Brain microvascular endothelial cell (primary cell): ENCODE results near the gene SNTG2.

Source experiments
- DNase-seq: peaks from one replicate; pipeline ENCODE4 v3.0.0-alpha.2; 2020
- H3K27ac ChIP-seq: fragments of 250-450 bp; sonication (Bioruptor Pico); 2 replicates; pipeline ENCODE4 v1.5.1; 2020; ENCODE audit warnings: mild to moderate bottlenecking, moderate library complexity
- H3K27me3 ChIP-seq: fragments of 250-450 bp; sonication (Bioruptor Pico); replicated peaks from 2 replicates; pipeline ENCODE4 v1.5.1; 2020; ENCODE audit warnings: mild to moderate bottlenecking
- H3K36me3 ChIP-seq: fragments of 250-450 bp; sonication (Bioruptor Pico); replicated peaks from 2 replicates; pipeline ENCODE4 v1.5.1; 2020; ENCODE audit warnings: mild to moderate bottlenecking
- H3K4me3 ChIP-seq: 2 replicates; pipeline ENCODE4 v1.5.1; 2011; ENCODE audit warnings: low read depth, mild to moderate bottlenecking, control low read depth, low read length, moderate library complexity
- in situ Hi-C: cut with HindIII; loops from 2 replicates; pipeline ENCODE4 v1.10.0; 2017; ENCODE audit warnings: low sequenced_read_pairs, low pct_ligation_motif_present
- TF ChIP-seq, protein P1 (sequence below): IDR thresholded peaks from 2 replicates; pipeline ENCODE4 v1.5.1; 2011; ENCODE audit warnings: low read depth, mild to moderate bottlenecking, moderate library complexity, low read length, control low read depth, inconsistent platforms; ENCODE audit errors: missing control alignments

SNTG2 gene

GRCh38 chr2:1348789-1349188, 398.1 kb downstream of the SNTG2 start:
- in situ Hi-C loops = no loop called here
- no peak overlapping the region for H3K4me3 ChIP-seq
- no peaks in the 10 kb centered on the region for H3K36me3 ChIP-seq
- TF ChIP-seq, protein P1, sequence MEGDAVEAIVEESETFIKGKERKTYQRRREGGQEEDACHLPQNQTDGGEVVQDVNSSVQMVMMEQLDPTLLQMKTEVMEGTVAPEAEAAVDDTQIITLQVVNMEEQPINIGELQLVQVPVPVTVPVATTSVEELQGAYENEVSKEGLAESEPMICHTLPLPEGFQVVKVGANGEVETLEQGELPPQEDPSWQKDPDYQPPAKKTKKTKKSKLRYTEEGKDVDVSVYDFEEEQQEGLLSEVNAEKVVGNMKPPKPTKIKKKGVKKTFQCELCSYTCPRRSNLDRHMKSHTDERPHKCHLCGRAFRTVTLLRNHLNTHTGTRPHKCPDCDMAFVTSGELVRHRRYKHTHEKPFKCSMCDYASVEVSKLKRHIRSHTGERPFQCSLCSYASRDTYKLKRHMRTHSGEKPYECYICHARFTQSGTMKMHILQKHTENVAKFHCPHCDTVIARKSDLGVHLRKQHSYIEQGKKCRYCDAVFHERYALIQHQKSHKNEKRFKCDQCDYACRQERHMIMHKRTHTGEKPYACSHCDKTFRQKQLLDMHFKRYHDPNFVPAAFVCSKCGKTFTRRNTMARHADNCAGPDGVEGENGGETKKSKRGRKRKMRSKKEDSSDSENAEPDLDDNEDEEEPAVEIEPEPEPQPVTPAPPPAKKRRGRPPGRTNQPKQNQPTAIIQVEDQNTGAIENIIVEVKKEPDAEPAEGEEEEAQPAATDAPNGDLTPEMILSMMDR = no peak
- no peaks in the 10 kb centered on the region for H3K27me3 ChIP-seq
- no peak overlapping the region for H3K27ac ChIP-seq
- no peak for DNase-seq

DNA sequence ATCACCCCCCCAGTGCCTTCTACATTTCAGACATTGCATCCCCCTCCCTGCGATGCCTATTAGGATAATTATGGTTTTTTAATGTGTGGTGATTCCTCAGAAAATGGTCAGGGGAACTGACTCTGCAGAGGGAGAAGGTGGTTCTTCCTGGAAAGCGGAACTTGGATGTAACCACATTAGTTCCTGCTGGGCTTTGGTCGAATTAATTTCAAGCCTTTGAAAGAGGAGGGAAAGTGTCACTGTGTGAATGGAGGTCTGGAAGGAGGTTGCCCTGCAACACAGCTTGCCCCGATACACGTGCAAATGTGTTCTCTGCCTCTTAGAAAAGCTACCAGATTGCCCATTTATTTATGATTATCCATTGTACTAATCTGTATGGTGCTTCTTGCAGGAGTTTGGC, 399.5 kb downstream of the SNTG2 start:
- no peak for DNase-seq
- Histone ChIP-seq H3K27me3 (no peaks in the 10 kb centered on the region), H3K36me3 (no peaks in the 10 kb centered on the region), H3K4me3 (no peak overlapping the region), H3K27ac (no peak overlapping the region)
- TF ChIP-seq, protein P1 = no peak
- in situ Hi-C loops = no loop called here

DNA sequence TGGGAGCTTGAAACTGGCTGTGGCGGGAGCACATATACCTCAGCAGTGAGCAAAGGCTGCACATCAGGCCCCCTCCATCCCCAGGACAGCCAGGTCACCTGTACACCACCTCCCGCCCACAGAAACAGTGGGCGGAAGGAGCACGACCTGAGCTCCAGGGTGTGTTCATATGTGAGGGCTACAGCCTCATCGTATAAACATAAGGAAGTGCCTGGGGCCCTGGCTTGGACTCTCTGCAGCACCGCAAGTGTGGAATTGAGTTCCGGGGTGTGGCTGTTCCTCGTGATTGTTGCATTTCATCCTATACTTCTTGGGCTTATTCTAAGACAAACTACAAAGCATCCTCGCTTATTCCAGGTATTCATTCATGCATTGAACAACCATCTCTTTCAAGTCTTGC, 402.5 kb downstream of the SNTG2 start:
- in situ Hi-C loops = no loop called here
- DNase-seq = no peak
- no peaks in the 10 kb centered on the region for H3K27me3 ChIP-seq
- H3K27ac ChIP-seq = no peak overlapping the region
- no peaks in the 10 kb centered on the region for H3K36me3 ChIP-seq
- TF ChIP-seq, protein P1 = no peak
- H3K4me3 ChIP-seq = no peak overlapping the region

DNA sequence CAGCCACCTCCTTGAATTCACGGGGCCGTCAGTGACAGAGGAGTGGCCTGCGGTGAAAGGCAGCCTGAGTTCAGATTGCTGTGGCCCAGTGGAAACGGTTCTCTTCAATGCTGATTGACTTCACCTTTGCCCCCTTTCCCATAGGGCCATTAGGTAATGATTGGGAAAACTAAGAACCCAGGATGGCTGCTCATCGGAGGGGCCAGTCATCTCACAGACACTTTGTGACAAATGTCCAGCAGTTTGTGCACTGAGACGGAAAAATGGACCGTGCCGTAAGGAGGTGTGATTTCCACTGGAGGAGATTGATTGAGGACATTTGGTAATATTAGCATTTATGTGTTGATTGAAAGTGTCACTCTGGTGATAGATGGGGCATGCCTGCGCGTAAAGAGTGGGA, 402.9 kb downstream of the SNTG2 start:
- no peak for DNase-seq
- H3K4me3 ChIP-seq = no peak overlapping the region
- no peaks in the 10 kb centered on the region for H3K27me3 ChIP-seq
- in situ Hi-C loops = no loop called here
- H3K36me3 ChIP-seq = no peaks in the 10 kb centered on the region
- TF ChIP-seq, protein P1 = no peak
- H3K27ac ChIP-seq = no peak overlapping the region

- Histone ChIP-seq H3K27ac (no peak overlapping the region), H3K27me3 (no peaks in the 10 kb centered on the region), H3K4me3 (no peak overlapping the region), H3K36me3 (no peaks in the 10 kb centered on the region)
- no peak for DNase-seq
- in situ Hi-C loops = no loop called here
- TF ChIP-seq, protein P1 = no peak
Observed at GRCh38 chr2:1360144-1360543, 409.5 kb downstream of the SNTG2 start.

- Histone ChIP-seq H3K4me3 (no peak overlapping the region), H3K27ac (no peak overlapping the region), H3K36me3 (no peaks in the 10 kb centered on the region), H3K27me3 (no peaks in the 10 kb centered on the region)
- TF ChIP-seq, protein P1 = no peak
- DNase-seq = no peak
- in situ Hi-C loops = no loop called here
Observed at GRCh38 chr2:1360557-1361250, 410.1 kb downstream of the SNTG2 start.
